Neuronal stem cell (in vitro differentiated cells): ENCODE results near the gene APPBP2.

ENCODE experiments used
- DNase-seq: peaks from one replicate; pipeline ENCODE4 v3.0.0-alpha.2; 2013; ENCODE audit warnings: low spot score
- H2AFZ ChIP-seq: one replicate; pipeline ENCODE4 v1.6.1; 2013; ENCODE audit warnings: mild to moderate bottlenecking, low read length, inconsistent platforms
- H2AK5ac ChIP-seq: 2 replicates; pipeline ENCODE4 v1.6.1; 2013; ENCODE audit warnings: low read depth, mild to moderate bottlenecking, inconsistent platforms, low read length, moderate library complexity, mixed read lengths
- H2BK120ac ChIP-seq: 2 replicates; pipeline ENCODE4 v1.6.1; 2013; ENCODE audit warnings: low read depth, mild to moderate bottlenecking, inconsistent platforms, low read length, moderate library complexity, mixed read lengths
- H2BK12ac ChIP-seq: one replicate; pipeline ENCODE4 v1.6.1; 2013; ENCODE audit warnings: low read length, inconsistent platforms
- H2BK15ac ChIP-seq: 2 replicates; pipeline ENCODE4 v1.6.1; 2013; ENCODE audit warnings: mild to moderate bottlenecking, low read length, inconsistent platforms, mixed read lengths
- H2BK5ac ChIP-seq: one replicate; pipeline ENCODE4 v1.6.1; 2013; ENCODE audit warnings: inconsistent platforms, mild to moderate bottlenecking, low read length, moderate library complexity
- H3K14ac ChIP-seq: one replicate; pipeline ENCODE4 v1.6.1; 2013; ENCODE audit warnings: low read length, inconsistent platforms
- H3K18ac ChIP-seq: 2 replicates; pipeline ENCODE4 v1.6.1; 2013; ENCODE audit warnings: low read length, inconsistent platforms
- H3K23ac ChIP-seq: 2 replicates; pipeline ENCODE4 v1.6.1; 2013; ENCODE audit warnings: low read depth, mild to moderate bottlenecking, mixed read lengths, low read length, inconsistent platforms; ENCODE audit not compliant: poor library complexity
- H3K27ac ChIP-seq: replicated peaks from 3 replicates; pipeline ENCODE4 v1.5.1; 2013; ENCODE audit warnings: low read length, inconsistent platforms
- H3K27me3 ChIP-seq, 3 experiments: 2 replicates each; pipeline ENCODE4 v1.6.1; 2013; ENCODE audit warnings: low read length in 3 of 3, mild to moderate bottlenecking in 2 of 3, inconsistent platforms in 1 of 3, low read depth in 1 of 3, mixed read lengths in 1 of 3, moderate library complexity in 1 of 3; ENCODE audit not compliant: control insufficient read depth in 3 of 3, insufficient read depth in 3 of 3
- H3K36me3 ChIP-seq, 2 donors: replicated peaks in 1 of 2; 2 replicates each; pipeline ENCODE4 v1.6.1; 2013; ENCODE audit warnings: low read length in 2 of 2; ENCODE audit not compliant: control insufficient read depth in 2 of 2, insufficient read depth in 2 of 2
- H3K4ac ChIP-seq: 2 replicates; pipeline ENCODE4 v1.6.1; 2013; ENCODE audit warnings: inconsistent platforms, mild to moderate bottlenecking, low read length, moderate library complexity
- H3K4me1 ChIP-seq, 2 donors: 1 replicate in 1 of 2; 2 replicates in 1 of 2; pipeline ENCODE4 v1.6.1; 2013; ENCODE audit warnings: low read length in 2 of 2, low read depth in 1 of 2; ENCODE audit not compliant: control insufficient read depth in 2 of 2, insufficient read depth in 1 of 2
- H3K4me2 ChIP-seq: one replicate; pipeline ENCODE4 v1.6.1; 2013; ENCODE audit warnings: mild to moderate bottlenecking, low read length, inconsistent platforms; ENCODE audit not compliant: insufficient read depth, poor library complexity, severe bottlenecking
- H3K4me3 ChIP-seq, 2 donors: 2 replicates each; pipeline ENCODE4 v1.5.1; 2013; ENCODE audit warnings: low read length in 2 of 2, mild to moderate bottlenecking in 2 of 2, inconsistent platforms in 1 of 2, moderate library complexity in 1 of 2
- H3K79me1 ChIP-seq: one replicate; pipeline ENCODE4 v1.6.1; 2013; ENCODE audit warnings: low read depth, mild to moderate bottlenecking, inconsistent platforms, low read length, moderate library complexity
- H3K9ac ChIP-seq: one replicate; pipeline ENCODE4 v1.6.1; 2013; ENCODE audit warnings: mild to moderate bottlenecking, low read depth, low read length, inconsistent platforms; ENCODE audit not compliant: poor library complexity
- H3K9me3 ChIP-seq, 2 donors: replicated peaks in 1 of 2; 2 replicates each; pipeline versions ENCODE3 to v1.6.1; 2013; ENCODE audit warnings: low read length in 2 of 2, mild to moderate bottlenecking in 2 of 2, inconsistent platforms in 1 of 2, low read depth in 1 of 2, mixed read lengths in 1 of 2, moderate library complexity in 1 of 2; ENCODE audit not compliant: control insufficient read depth in 2 of 2, insufficient read depth in 1 of 2
- H4K8ac ChIP-seq: one replicate; pipeline ENCODE4 v1.6.1; 2013; ENCODE audit warnings: low read depth, mild to moderate bottlenecking, inconsistent platforms, low read length, moderate library complexity
- H4K91ac ChIP-seq: one replicate; pipeline ENCODE4 v1.6.1; 2013; ENCODE audit warnings: low read length, low read depth, mild to moderate bottlenecking, inconsistent platforms; ENCODE audit not compliant: poor library complexity
- WGBS, 2 donors: extraction: QIAGEN DNeasy Blood & Tissue Kit; methylation state at CpG; one replicate each; pipeline ENCODE4 v1.1.7; 2013; ENCODE audit warnings: missing lambda C conversion rate in 2 of 2, mixed read lengths in 1 of 2; ENCODE audit not compliant: insufficient read length in 2 of 2, insufficient replicate concordance in 1 of 2; ENCODE audit errors: extremely low coverage in 2 of 2; 5-methylcytosine and 5-hydroxymethylcytosine counted together

APPBP2 gene

GRCh38 chr17:60403962-60404361 lies 122.1 kb downstream of the APPBP2 start:
- no peak overlapping the region for H2BK120ac ChIP-seq
- H3K4me1 ChIP-seq: peaks cover 0 to 1% of the 10 kb centered on the region in 2 donors
- H3K9ac ChIP-seq: no peak overlapping the region
- H2AFZ ChIP-seq: no peak overlapping the region
- H2AK5ac ChIP-seq: no peak overlapping the region
- H3K4me2 ChIP-seq: no peak overlapping the region
- no peak overlapping the region for H4K8ac ChIP-seq
- H3K14ac ChIP-seq: no peak overlapping the region
- H3K36me3 ChIP-seq: no peaks in the 10 kb centered on the region
- no peak overlapping the region for H2BK15ac ChIP-seq
- no peak overlapping the region for H3K4ac ChIP-seq
- no peak overlapping the region for H4K91ac ChIP-seq
- no peak for DNase-seq
- no peak overlapping the region for H3K18ac ChIP-seq
- no peak overlapping the region for H2BK12ac ChIP-seq
- H3K9me3 ChIP-seq: no peaks in the 10 kb centered on the region
- no CpG with 5 or more reads among the region's 6 CpGs for WGBS, 2 donors
- H2BK5ac ChIP-seq: no peak overlapping the region
- H3K23ac ChIP-seq: no peak overlapping the region
- H3K27me3 ChIP-seq: no peaks in the 10 kb centered on the region
- no peak overlapping the region for H3K27ac ChIP-seq
- H3K4me3 ChIP-seq: no peak overlapping the region
- no peaks in the 10 kb centered on the region for H3K79me1 ChIP-seq

DNA sequence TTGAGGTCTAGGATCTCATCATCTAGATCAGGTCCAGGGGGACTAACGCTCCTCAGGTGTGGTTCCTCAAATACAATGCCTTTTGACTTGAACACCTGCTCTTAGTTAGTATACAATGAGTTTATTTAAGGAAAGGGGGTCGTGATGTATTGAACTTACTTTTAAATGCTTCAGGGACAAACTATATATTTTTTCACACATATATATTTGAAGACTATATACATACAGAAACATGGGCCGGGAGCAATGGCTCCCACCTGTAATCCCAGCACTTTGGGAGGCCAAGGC lies 122.6 kb downstream of the APPBP2 start:
- no peak overlapping the region for H3K27ac ChIP-seq
- H2AFZ ChIP-seq: no peak overlapping the region
- no peak overlapping the region for H3K18ac ChIP-seq
- no peak overlapping the region for H4K8ac ChIP-seq
- no peak overlapping the region for H3K23ac ChIP-seq
- H3K27me3 ChIP-seq: no peaks in the 10 kb centered on the region
- H2BK120ac ChIP-seq: no peak overlapping the region
- no peaks in the 10 kb centered on the region for H3K79me1 ChIP-seq
- peaks cover 0 to 1% of the 10 kb centered on the region in 2 donors for H3K4me1 ChIP-seq
- no peak overlapping the region for H3K4me3 ChIP-seq
- no CpG with 5 or more reads among the region's 3 CpGs for WGBS, 2 donors
- no peak overlapping the region for H2BK12ac ChIP-seq
- H3K14ac ChIP-seq: no peak overlapping the region
- H2AK5ac ChIP-seq: no peak overlapping the region
- no peak overlapping the region for H2BK15ac ChIP-seq
- H3K9me3 ChIP-seq: no peaks in the 10 kb centered on the region
- H4K91ac ChIP-seq: no peak overlapping the region
- H3K36me3 ChIP-seq: no peaks in the 10 kb centered on the region
- no peak overlapping the region for H3K4ac ChIP-seq
- no peak overlapping the region for H2BK5ac ChIP-seq
- no peak overlapping the region for H3K9ac ChIP-seq
- DNase-seq: no peak
- no peak overlapping the region for H3K4me2 ChIP-seq

DNA sequence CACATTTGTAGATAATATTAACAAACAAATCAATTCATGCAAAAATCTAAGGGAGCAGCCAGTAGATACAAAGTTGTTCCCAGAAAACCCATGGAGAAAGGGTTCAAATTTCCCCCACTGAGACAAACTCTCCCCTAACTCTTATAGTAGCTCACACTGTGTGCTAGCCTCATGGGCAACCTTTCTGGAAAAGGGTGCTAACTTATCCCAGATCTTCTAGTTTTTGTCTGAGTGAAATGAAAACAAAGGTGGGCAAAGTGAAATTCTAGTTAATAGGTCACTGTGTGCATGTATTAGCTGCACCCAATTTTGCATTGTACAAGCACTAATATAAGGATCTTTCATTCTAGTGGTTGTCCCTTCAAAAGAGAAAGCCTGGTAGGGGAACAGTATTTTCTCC lies 124.2 kb downstream of the APPBP2 start:
- H3K23ac ChIP-seq: no peak overlapping the region
- H3K4me1 ChIP-seq: peaks cover 0 to 1% of the 10 kb centered on the region in 2 donors
- H4K8ac ChIP-seq: no peak overlapping the region
- no peak overlapping the region for H2AFZ ChIP-seq
- H3K36me3 ChIP-seq: no peaks in the 10 kb centered on the region
- no peak overlapping the region for H3K9ac ChIP-seq
- no peak overlapping the region for H3K27ac ChIP-seq
- no peak overlapping the region for H4K91ac ChIP-seq
- H3K18ac ChIP-seq: no peak overlapping the region
- no peak overlapping the region for H2BK120ac ChIP-seq
- H3K79me1 ChIP-seq: no peaks in the 10 kb centered on the region
- no peak overlapping the region for H2BK5ac ChIP-seq
- no peak overlapping the region for H3K14ac ChIP-seq
- H3K4ac ChIP-seq: no peak overlapping the region
- no peak overlapping the region for H2BK12ac ChIP-seq
- no peak overlapping the region for H3K4me2 ChIP-seq
- H3K27me3 ChIP-seq: no peaks in the 10 kb centered on the region
- no peak for DNase-seq
- H2BK15ac ChIP-seq: no peak overlapping the region
- H3K4me3 ChIP-seq: no peak overlapping the region
- H3K9me3 ChIP-seq: no peaks in the 10 kb centered on the region
- no peak overlapping the region for H2AK5ac ChIP-seq

- H3K4me2 ChIP-seq: no peak overlapping the region
- H3K79me1 ChIP-seq: no peaks in the 10 kb centered on the region
- WGBS, 2 donors: no CpG with 5 or more reads among the region's 3 CpGs
- no peak overlapping the region for H3K4me3 ChIP-seq
- no peaks in the 10 kb centered on the region for H3K36me3 ChIP-seq
- H4K8ac ChIP-seq: no peak overlapping the region
- no peak overlapping the region for H2AFZ ChIP-seq
- H3K18ac ChIP-seq: no peak overlapping the region
- no peak overlapping the region for H2BK5ac ChIP-seq
- no peak for DNase-seq
- no peak overlapping the region for H3K14ac ChIP-seq
- no peak overlapping the region for H2BK120ac ChIP-seq
- no peak overlapping the region for H3K4ac ChIP-seq
- no peak overlapping the region for H2BK15ac ChIP-seq
- no peak overlapping the region for H3K9ac ChIP-seq
- H3K27me3 ChIP-seq: no peaks in the 10 kb centered on the region
- H2AK5ac ChIP-seq: no peak overlapping the region
- H4K91ac ChIP-seq: no peak overlapping the region
- no peak overlapping the region for H3K23ac ChIP-seq
- H3K27ac ChIP-seq: no peak overlapping the region
- no peak overlapping the region for H2BK12ac ChIP-seq
- H3K9me3 ChIP-seq: no peaks in the 10 kb centered on the region
- H3K4me1 ChIP-seq: no peaks in the 10 kb centered on the region
These were observed 127.6 kb downstream of the APPBP2 start for GRCh38 chr17:60398227-60398959.
